ENCODE data around the gene KDM3A.

Gene KDM3A

DNA sequence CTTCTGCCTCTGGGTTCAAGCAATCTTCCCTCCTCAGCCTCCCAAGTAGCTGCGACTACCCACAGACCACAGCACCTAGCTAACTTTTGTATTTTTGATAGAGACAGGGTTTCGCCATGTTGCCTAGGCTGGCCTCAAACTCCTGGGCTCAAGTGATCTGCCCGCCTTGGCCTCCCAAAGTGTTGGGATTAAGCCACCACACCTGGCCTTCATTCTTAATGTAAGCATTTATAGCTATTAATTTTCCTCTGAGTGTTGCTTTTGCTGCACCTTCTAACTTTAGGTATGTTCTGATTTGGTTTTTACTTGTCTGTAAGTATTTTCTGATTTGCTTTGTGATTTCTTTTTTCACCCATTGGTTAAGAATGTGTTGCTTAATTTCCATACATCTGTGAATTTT is 92.4 kb downstream of the KDM3A start:
- Histone ChIP-seq H3K4me3 (ENCODE audit: low read depth, low read length) (no peak overlapping the region), H3K9me3 (ENCODE audit: severe bottlenecking) (peaks cover 5% of the 10 kb centered on the region), H3K27me3 (ENCODE audit: insufficient read depth, low read depth, severe bottlenecking) (no peaks in the 10 kb centered on the region), H3K36me3 (peaks cover 3% of the 10 kb centered on the region), H3K27ac (no peak overlapping the region)
- TF ChIP-seq, protein P1, sequence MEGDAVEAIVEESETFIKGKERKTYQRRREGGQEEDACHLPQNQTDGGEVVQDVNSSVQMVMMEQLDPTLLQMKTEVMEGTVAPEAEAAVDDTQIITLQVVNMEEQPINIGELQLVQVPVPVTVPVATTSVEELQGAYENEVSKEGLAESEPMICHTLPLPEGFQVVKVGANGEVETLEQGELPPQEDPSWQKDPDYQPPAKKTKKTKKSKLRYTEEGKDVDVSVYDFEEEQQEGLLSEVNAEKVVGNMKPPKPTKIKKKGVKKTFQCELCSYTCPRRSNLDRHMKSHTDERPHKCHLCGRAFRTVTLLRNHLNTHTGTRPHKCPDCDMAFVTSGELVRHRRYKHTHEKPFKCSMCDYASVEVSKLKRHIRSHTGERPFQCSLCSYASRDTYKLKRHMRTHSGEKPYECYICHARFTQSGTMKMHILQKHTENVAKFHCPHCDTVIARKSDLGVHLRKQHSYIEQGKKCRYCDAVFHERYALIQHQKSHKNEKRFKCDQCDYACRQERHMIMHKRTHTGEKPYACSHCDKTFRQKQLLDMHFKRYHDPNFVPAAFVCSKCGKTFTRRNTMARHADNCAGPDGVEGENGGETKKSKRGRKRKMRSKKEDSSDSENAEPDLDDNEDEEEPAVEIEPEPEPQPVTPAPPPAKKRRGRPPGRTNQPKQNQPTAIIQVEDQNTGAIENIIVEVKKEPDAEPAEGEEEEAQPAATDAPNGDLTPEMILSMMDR (IDR thresholded peaks at IDR 0.05; ENCODE audit: low read depth, low read length) = no peak
- DNase-seq = no peak

DNA sequence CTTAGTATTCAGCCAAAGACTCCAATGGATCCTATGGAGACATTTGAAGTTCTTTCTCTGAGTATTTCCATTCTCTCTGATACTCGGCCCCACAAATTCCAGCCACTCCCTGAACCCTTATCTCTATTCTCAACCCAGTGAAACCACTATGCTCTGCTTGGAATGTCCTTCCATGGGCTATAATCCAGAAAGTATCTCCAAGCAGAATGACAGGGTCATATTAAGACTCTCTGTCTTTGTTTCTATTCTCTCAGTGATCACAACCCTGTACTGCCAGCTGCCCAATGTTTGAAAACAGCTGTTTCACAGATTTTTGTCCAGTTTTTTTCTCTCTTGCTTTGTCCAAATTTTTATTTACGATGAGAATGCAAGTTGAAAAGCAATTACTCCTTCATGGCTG is 100.2 kb downstream of the KDM3A start:
- TF ChIP-seq, protein P1 (IDR thresholded peaks at IDR 0.05; ENCODE audit: low read depth, low read length) = no peak
- Histone ChIP-seq H3K27ac (no peak overlapping the region), H3K27me3 (ENCODE audit: insufficient read depth, low read depth, severe bottlenecking) (no peaks in the 10 kb centered on the region), H3K36me3 (no peaks in the 10 kb centered on the region), H3K9me3 (ENCODE audit: severe bottlenecking) (peaks cover 3% of the 10 kb centered on the region), H3K4me3 (ENCODE audit: low read depth, low read length) (no peak overlapping the region)
- DNase-seq = no peak

Measured in WERI-Rb-1 (cell line).